ENCODE results near the gene TPST2. TPM values are rescaled to one million over a fixed set of nuclear protein-coding genes. Genes with fewer than 3 reads are reported as not detected.

TPST2 gene
- total and polyA plus RNA-seq, 9 of the 15 experiments (the other 6 are each of a cell fraction or from before 2014, with no cell fraction given) = 14.2 to 123 (median 60.1) TPM

DNA sequence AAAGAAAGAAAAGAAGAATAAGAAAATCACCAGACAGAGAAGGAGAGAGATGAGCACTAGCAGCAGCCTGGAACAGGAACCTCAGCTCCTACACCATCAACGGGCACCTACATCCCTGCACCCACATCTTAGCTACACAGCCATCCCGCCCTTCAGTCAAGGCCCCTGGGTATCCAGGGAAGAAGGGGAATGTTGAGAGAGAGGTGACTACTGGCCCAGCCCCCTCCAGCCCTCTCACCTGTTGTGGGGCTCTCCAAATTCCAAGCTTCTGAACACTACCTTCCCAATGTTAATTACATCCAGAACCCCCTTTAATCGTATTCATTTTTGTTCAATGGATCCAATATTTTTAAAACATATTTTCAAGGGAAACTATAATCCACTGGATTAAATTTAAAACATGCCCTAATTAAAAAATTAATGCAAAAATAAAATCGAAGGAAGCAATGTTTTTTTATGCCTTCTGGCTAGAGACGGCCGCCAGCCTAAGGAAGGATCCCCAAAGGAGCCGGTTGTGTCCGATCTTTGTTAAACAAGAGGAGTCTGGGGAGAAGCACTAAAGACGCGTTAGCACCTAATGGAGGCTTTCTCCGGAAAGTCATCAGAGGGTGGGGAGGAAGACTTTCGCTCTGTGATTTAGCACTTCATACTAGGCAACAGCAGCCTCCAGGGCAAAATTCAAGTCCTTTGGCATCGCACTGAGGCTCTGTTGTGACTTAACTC lies 9.5 kb downstream of the TPST2 start (continued):
- TF ChIP-seq POLR2AphosphoS5 (IDR thresholded peaks at IDR 0.05; ENCODE audit: control insufficient read depth, insufficient read depth, low read depth, low read length) (no peak), ETV5 (CRISPR knock-in tag; IDR thresholded peaks at IDR 0.05; ENCODE audit: low read depth) (no peak)

GRCh38 chr22:26579331-26579886 lies 10.5 kb downstream of the TPST2 start:
- H3K9me3 ChIP-seq (replicated peaks; ENCODE audit: control insufficient read depth, insufficient read depth, low read depth, low read length) = no peaks in the 10 kb centered on the region
- POLR2A ChIA-PET = interaction anchor here (0.5 kb wide), 1 partner anchor 8 kb away, joined by 5 read pairs; no protein-coding TSS in a partner anchor
- in situ Hi-C loops (cut with MboI) (no loop called here), intact Hi-C loops (cut with micrococcal nuclease) (no loop called here)
- no peak overlapping the region for H3K4me2 ChIP-seq (ENCODE audit: insufficient read depth, low read length)
- peaks cover 93% of the 10 kb centered on the region for H3K79me2 ChIP-seq (ENCODE audit: control insufficient read depth, insufficient read depth, low read length)
- H2AFZ ChIP-seq (ENCODE audit: low read depth, low read length) = no peak overlapping the region
- peaks cover 0 to under 1% of the 10 kb centered on the region in 2 experiments; a peak in 2 of 5 replicates for H3K4me1 ChIP-seq (replicated peaks in 1 of 2; ENCODE audit: control insufficient read depth in 2 of 2, insufficient read depth in 2 of 2, low read length in 2 of 2)
- no peak overlapping the region for H3K4me3 ChIP-seq
- no peak overlapping the region for H3K27ac ChIP-seq (ENCODE audit: extremely low read depth, low read depth, low read length)
- no TSS peak for BruUV-seq (replicated peaks)
- no peaks in the 10 kb centered on the region for H3K27me3 ChIP-seq (ENCODE audit: control insufficient read depth in 2 of 2, insufficient read depth in 2 of 2, low read length in 2 of 2)
- ATAC-seq (peak; percentile 37; the same call in 1 of the 3 replicates), FAIRE-seq (no peak), DNase-seq (ENCODE audit: extremely low read depth in 1 of 4, low spot score in 3 of 4) (no peak)
- H3K36me3 ChIP-seq (ENCODE audit: control insufficient read depth, insufficient read depth, low read length) = peaks cover 80% of the 10 kb centered on the region
- peaks cover 32% of the 10 kb centered on the region for H4K20me1 ChIP-seq (replicated peaks; ENCODE audit: control insufficient read depth, insufficient read depth, low read length)
- no peak overlapping the region for H3K9ac ChIP-seq (ENCODE audit: insufficient read depth in 1 of 2, low read depth in 2 of 2, low read length in 2 of 2)
- peaks cover 2% of the 10 kb centered on the region for H3K9me1 ChIP-seq (ENCODE audit: control insufficient read depth, insufficient read depth, low read length)
- TF ChIP-seq KLF10 (CRISPR knock-in tag; IDR thresholded peaks at IDR 0.05) = no peak
- TF ChIP-seq POLR2G (IDR thresholded peaks at IDR 0.05; ENCODE audit: low read depth, low read length) = peak; percentile 31; the same call in 1 of the 2 replicates
- 0 out of 2 replicates have a peak, but pooled peaks have one; percentile 20 for TF ChIP-seq RBFOX2 (IDR thresholded peaks at IDR 0.05; ENCODE audit: low read depth, low read length)
- CTCF ChIA-PET (ENCODE audit: low intra/inter-chr PET ratio) = no interaction called here
- 67% methylated on average over 3 of the region's 10 CpGs for WGBS (ENCODE audit: insufficient coverage, low coverage, missing lambda C conversion rate)
